Esophagus squamous epithelium (tissue), 5 donors: Measurements from ENCODE around the gene CDV3. TPM values are rescaled to one million over a fixed set of nuclear protein-coding genes. Genes with fewer than 3 reads are reported as not detected.
"Not testable (repeated sequence)": the region's sequence is repeated elsewhere in the genome, so short reads cannot be mapped to it uniquely, and the experiment has no call there.

Source experiments
- DNase-seq: peaks from one replicate; lab custom pipeline; 2025; lab: John Stamatoyannopoulos, UW
- H3K27ac ChIP-seq, 4 donors: fragments of 200-600 bp; sonication (generic); one replicate each; pipeline ENCODE4 v1.5.1; 2016 to 2019; ENCODE audit warnings: mild to moderate bottlenecking in 1 of 4
- H3K27me3 ChIP-seq, 4 donors: fragments of 200-600 bp; sonication (generic); 1 replicate in 3 of 4; 2 replicates in 1 of 4; pipeline versions ENCODE4 v1.5.1 to v1.6.0; 2017 to 2021; ENCODE audit warnings: antibody characterized with exemption in 1 of 4
- H3K36me3 ChIP-seq, 3 donors: fragments of 200-600 bp; sonication (generic); one replicate each; pipeline ENCODE4 v1.5.1; 2016 to 2019
- H3K4me1 ChIP-seq, 3 donors: fragments of 200-600 bp; sonication (generic); one replicate each; pipeline ENCODE4 v1.5.1; 2017 to 2019
- H3K4me3 ChIP-seq, 4 donors: fragments of 200-600 bp; sonication (generic); 1 replicate in 3 of 4; 2 replicates in 1 of 4; pipeline ENCODE4 v1.5.1; 2016 to 2019; ENCODE audit warnings: mild to moderate bottlenecking in 2 of 4, moderate library complexity in 1 of 4
- H3K9me3 ChIP-seq, 3 donors: fragments of 200-600 bp; sonication (generic); one replicate each; pipeline ENCODE4 v1.5.1; 2016 to 2019
- POLR2A ChIP-seq, 4 donors: fragments of 450-650 bp; IDR thresholded peaks; one replicate each; pipeline ENCODE4 v1.6.1; 2017; ENCODE audit warnings: antibody characterized with exemption in 4 of 4, mild to moderate bottlenecking in 4 of 4, moderate library complexity in 3 of 4
- WGBS, 2 donors: methylation state at CpG; one replicate each; pipeline ENCODE4 v1.1.5; 2018; 5-methylcytosine and 5-hydroxymethylcytosine counted together
- intact Hi-C: fragments of 100-400 bp; cut with DNase I; formaldehyde crosslinking; loops from one replicate; pipeline ENCODE4 v1.15.0; 2022
- total RNA-seq, 4 donors: library from RNA; depleted of rRNA; stranded (reverse); fragments of >200 nt; gene quantifications; one replicate each; pipeline ENCODE4 v1.1.0, GENCODE V29; 2016
- TF ChIP-seq, protein P1 (sequence below), 6 experiments: fragments of 450-650 bp in 4 of 6; fragments of 200-600 bp in 2 of 6; sonication (generic) in 2 of 6; IDR thresholded peaks; one replicate each; pipeline ENCODE4 v1.5.1; 2016 to 2019; ENCODE audit warnings: antibody characterized with exemption in 6 of 6, mild to moderate bottlenecking in 4 of 6, moderate library complexity in 4 of 6
- donor health status: DM: yes; HTN: yes; CAD: no.

The CDV3 gene
- total RNA-seq, result 100 to 1,000 TPM in 3 of 4 donors, 10 to 100 TPM in 1; 94.5 to 120 (median 119) TPM

GRCh38 chr3:133573629-133574194 is at the start of gene CDV3:
Gene CDV3, plus strand, starts transcription at chr3:133573686. Its CDS starts 359 bp downstream, at chr3:133574045.
- peaks cover 0 to 34% (median 12%) of the 10 kb centered on the region in 3 donors for H3K36me3 ChIP-seq
- peaks cover 29 to 83% (median 56%) of the 10 kb centered on the region in 3 donors for H3K4me1 ChIP-seq
- intact Hi-C loops, result loop anchor here (10.0 kb wide), 1 partner anchor 119 kb away; no protein-coding TSS in a partner anchor
- WGBS, 2 donors, result 0% methylated on average over 2 to 12 of the region's 81 CpGs
- H3K27me3 ChIP-seq, result no peaks in the 10 kb centered on the region
- peak within 1 kb of the TSS; percentile 85 to 90 (median 88) for H3K4me3 ChIP-seq
- H3K27ac ChIP-seq, result peak within 1 kb of the TSS; percentile 96 to 99 (median 98)
- H3K9me3 ChIP-seq, result no peaks in the 10 kb centered on the region
- DNase-seq, result no peak
- TF ChIP-seq, protein P1, sequence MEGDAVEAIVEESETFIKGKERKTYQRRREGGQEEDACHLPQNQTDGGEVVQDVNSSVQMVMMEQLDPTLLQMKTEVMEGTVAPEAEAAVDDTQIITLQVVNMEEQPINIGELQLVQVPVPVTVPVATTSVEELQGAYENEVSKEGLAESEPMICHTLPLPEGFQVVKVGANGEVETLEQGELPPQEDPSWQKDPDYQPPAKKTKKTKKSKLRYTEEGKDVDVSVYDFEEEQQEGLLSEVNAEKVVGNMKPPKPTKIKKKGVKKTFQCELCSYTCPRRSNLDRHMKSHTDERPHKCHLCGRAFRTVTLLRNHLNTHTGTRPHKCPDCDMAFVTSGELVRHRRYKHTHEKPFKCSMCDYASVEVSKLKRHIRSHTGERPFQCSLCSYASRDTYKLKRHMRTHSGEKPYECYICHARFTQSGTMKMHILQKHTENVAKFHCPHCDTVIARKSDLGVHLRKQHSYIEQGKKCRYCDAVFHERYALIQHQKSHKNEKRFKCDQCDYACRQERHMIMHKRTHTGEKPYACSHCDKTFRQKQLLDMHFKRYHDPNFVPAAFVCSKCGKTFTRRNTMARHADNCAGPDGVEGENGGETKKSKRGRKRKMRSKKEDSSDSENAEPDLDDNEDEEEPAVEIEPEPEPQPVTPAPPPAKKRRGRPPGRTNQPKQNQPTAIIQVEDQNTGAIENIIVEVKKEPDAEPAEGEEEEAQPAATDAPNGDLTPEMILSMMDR (IDR thresholded peaks at IDR 0.05), result no peak
- peak in 3 of 4 donors; percentile 51 to 89 (median 85) for TF ChIP-seq POLR2A (IDR thresholded peaks at IDR 0.05)

- H3K27me3 ChIP-seq, DNase-seq, intact Hi-C loops, H3K36me3 ChIP-seq, H3K27ac ChIP-seq, H3K9me3 ChIP-seq, H3K4me3 ChIP-seq, H3K4me1 ChIP-seq: not testable (repeated sequence)
- 78 to 91% methylated on average over 3 of the region's 3 CpGs for WGBS, 2 donors
Measured at GRCh38 chr3:133523758-133524157, 49.7 kb upstream of the CDV3 start.

DNA sequence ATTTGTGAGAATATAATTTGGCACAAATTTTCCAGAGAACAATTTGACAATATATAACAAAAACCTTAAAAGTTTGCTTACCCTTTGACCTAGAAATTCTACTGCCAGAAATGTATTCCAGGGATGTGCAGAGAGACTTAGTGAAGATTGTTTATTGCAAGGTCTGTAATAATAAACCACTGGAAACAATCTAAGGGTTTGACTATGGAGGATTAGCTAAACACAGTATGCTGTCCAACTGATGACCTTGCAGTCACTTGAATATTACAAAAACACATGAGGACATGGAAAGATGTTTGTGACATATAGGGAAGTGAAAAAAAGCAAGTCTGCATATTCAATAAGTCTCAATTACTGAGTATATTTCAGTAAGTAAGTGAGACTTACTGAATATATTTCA is 48.1 kb upstream of the CDV3 start:
- Histone ChIP-seq H3K4me3 (no peak overlapping the region), H3K36me3 (no peaks in the 10 kb centered on the region), H3K4me1 (no peaks in the 10 kb centered on the region), H3K27me3 (no peaks in the 10 kb centered on the region), H3K9me3 (no peaks in the 10 kb centered on the region), H3K27ac (no peak overlapping the region)
- intact Hi-C loops, result no loop called here
- DNase-seq, result no peak
- TF ChIP-seq, protein P1 (IDR thresholded peaks at IDR 0.05), result no peak
- no peak for TF ChIP-seq POLR2A (IDR thresholded peaks at IDR 0.05)

- Histone ChIP-seq H3K4me3 (no peak overlapping the region), H3K9me3 (no peaks in the 10 kb centered on the region), H3K27ac (no peak overlapping the region), H3K27me3 (no peaks in the 10 kb centered on the region), H3K36me3 (no peaks in the 10 kb centered on the region), H3K4me1 (no peaks in the 10 kb centered on the region)
- intact Hi-C loops, result no loop called here
- TF ChIP-seq, protein P1 (IDR thresholded peaks at IDR 0.05), result no peak
- TF ChIP-seq POLR2A (IDR thresholded peaks at IDR 0.05), result no peak
- DNase-seq, result no peak
- 59 to 60% methylated on average over 6 of the region's 6 CpGs for WGBS, 2 donors
Measured at GRCh38 chr3:133527081-133527715, 46.3 kb upstream of the CDV3 start.

GRCh38 chr3:133529809-133530208 is 43.7 kb upstream of the CDV3 start:
- 81 to 100% methylated on average over 1 to 2 of the region's 2 CpGs for WGBS, 2 donors
- no peak for DNase-seq
- intact Hi-C loops, result no loop called here
- Histone ChIP-seq H3K27ac (no peak overlapping the region), H3K27me3 (no peaks in the 10 kb centered on the region), H3K4me1 (no peaks in the 10 kb centered on the region), H3K36me3 (no peaks in the 10 kb centered on the region), H3K4me3 (no peak overlapping the region), H3K9me3 (no peaks in the 10 kb centered on the region)
- TF ChIP-seq POLR2A (IDR thresholded peaks at IDR 0.05), result no peak
- TF ChIP-seq, protein P1 (IDR thresholded peaks at IDR 0.05), result no peak
